Aorta (tissue), 5 donors: ENCODE measurements around the gene ZFHX3. TPM values are rescaled to one million over a fixed set of nuclear protein-coding genes. Genes with fewer than 3 reads are reported as not detected.

Experiments used
- ATAC-seq: fragments of 200-7000 bp; cut with Tn5 transposase; one replicate; pipeline ENCODE4 v1.9.1; 2022; ENCODE audit warnings: moderate library complexity; ENCODE audit not compliant: low FRiP score
- DNase-seq, 2 donors: peaks; one replicate each; pipeline ENCODE4 v3.0.0-alpha.2; 2020
- H3K27ac ChIP-seq, 2 donors: one replicate each; pipeline ENCODE4 v1.5.1; 2013; ENCODE audit warnings: low read length in 2 of 2, mild to moderate bottlenecking in 2 of 2, moderate library complexity in 2 of 2, control low read depth in 1 of 2, inconsistent platforms in 1 of 2, low read depth in 1 of 2
- H3K27me3 ChIP-seq, 2 donors: one replicate each; pipeline ENCODE4 v1.6.1; 2013; ENCODE audit warnings: control low read depth in 1 of 2, low read length in 1 of 2, mild to moderate bottlenecking in 1 of 2, moderate library complexity in 1 of 2; ENCODE audit not compliant: insufficient read depth in 2 of 2, control insufficient read depth in 1 of 2
- H3K36me3 ChIP-seq, 2 donors: one replicate each; pipeline ENCODE4 v1.6.1; 2013; ENCODE audit warnings: control low read depth in 1 of 2, low read length in 1 of 2, mild to moderate bottlenecking in 1 of 2; ENCODE audit not compliant: insufficient read depth in 2 of 2, control insufficient read depth in 1 of 2
- H3K4me1 ChIP-seq, 2 donors: one replicate each; pipeline ENCODE4 v1.6.1; 2013; ENCODE audit warnings: low read length in 2 of 2, control low read depth in 1 of 2, mild to moderate bottlenecking in 1 of 2, moderate library complexity in 1 of 2; ENCODE audit not compliant: insufficient read depth in 2 of 2, control insufficient read depth in 1 of 2
- H3K4me3 ChIP-seq, 2 donors: one replicate each; pipeline ENCODE4 v1.5.1; 2013; ENCODE audit warnings: low read length in 2 of 2, control low read depth in 1 of 2, mild to moderate bottlenecking in 1 of 2
- H3K9me3 ChIP-seq: one replicate; pipeline ENCODE4 v1.6.1; 2013; ENCODE audit warnings: mild to moderate bottlenecking, low read length; ENCODE audit not compliant: control insufficient read depth
- WGBS, 2 donors: extraction: QIAGEN DNeasy Blood & Tissue Kit; methylation state at CpG; one replicate each; pipeline ENCODE4 v1.1.7; 2013; 5-methylcytosine and 5-hydroxymethylcytosine counted together
- intact Hi-C, 2 donors: fragments of 100-400 bp; cut with DNase I; formaldehyde crosslinking; loops; one replicate each; pipeline versions ENCODE4 v1.14.2 to v1.15.0; 2022
- polyA plus RNA-seq, 2 donors: library from polyadenylated mRNA; stranded (reverse); fragments of 200-250 nt; gene quantifications; one replicate each; pipeline ENCODE4 v1.2.3, GENCODE V29; 2013
- total RNA-seq, 2 donors: library from RNA; stranded (reverse); fragmentation: NEBNext Ultra II Directional; extraction: Animal tissue kit (Norgen Biotek cat#: 25700); gene quantifications; one replicate each; pipeline ENCODE4 v1.2.1, GENCODE V29; 2021
- donor health status: healthy with polysubstance abuse.
- donor health status: Bipolar disorder and iron deficiency.
- donor health status: DM: no; HTN: no; CAD: no.
- donor health status: DM: no; HTN: no; CAD: no.
- donor health status: DM: yes; HTN: yes; CAD: no.

The ZFHX3 gene
- total and polyA plus RNA-seq, 4 donors, result 4.3 to 96.9 (median 37.7) TPM

DNA sequence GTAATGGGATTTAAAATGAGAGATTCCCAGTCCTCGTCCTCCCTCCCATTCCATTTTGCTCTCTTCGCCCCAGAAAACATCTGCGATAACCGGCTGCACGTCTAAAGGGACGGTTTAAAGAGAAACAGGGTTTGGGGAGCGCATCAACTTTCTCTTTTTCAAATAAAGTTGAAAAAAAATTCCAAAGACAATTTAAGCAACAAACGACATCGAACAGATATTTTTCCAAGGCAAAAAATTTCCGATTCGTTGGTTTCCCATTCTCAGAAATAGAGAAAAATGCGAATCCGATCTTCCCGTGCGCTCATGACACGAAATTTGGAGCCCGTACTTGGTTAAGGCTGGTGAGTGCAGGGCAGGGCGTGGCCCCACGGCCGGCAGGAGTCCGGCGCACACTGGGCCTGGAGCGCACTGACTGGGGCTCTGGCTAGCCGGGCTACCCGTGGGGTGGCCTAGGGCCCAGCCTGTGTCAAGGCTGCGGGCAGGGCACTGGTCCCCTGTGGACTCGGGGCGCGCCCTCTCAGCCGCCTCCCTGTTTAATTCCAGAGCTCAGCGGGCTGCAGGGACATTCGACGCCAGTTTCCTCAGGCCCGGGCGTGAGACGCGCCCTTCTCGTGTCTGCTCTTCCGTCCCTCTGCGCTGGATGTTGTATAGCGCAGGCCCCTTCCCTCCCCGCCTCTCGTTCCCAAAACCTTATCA, 17.9 kb upstream of the ZFHX3 start:
- no peaks in the 10 kb centered on the region for H3K27me3 ChIP-seq
- no peak overlapping the region for H3K4me3 ChIP-seq
- intact Hi-C loops, result loop anchor here in 1 of 2 donors (2.0 to 5.0 kb wide), 2 partner anchors 107 to 218 kb away; no protein-coding TSS in a partner anchor
- H3K4me1 ChIP-seq, result peaks cover 2 to 4% of the 10 kb centered on the region in 2 donors
- peak; percentile 42 for ATAC-seq
- no peaks in the 10 kb centered on the region for H3K36me3 ChIP-seq
- H3K27ac ChIP-seq, result peak overlapping the region; percentile 95 to 99
- WGBS, 2 donors, result 58 to 69% methylated on average over 41 to 43 of the region's 43 CpGs
- H3K9me3 ChIP-seq, result no peaks in the 10 kb centered on the region
- peak; percentile 79 to 80 for DNase-seq

DNA sequence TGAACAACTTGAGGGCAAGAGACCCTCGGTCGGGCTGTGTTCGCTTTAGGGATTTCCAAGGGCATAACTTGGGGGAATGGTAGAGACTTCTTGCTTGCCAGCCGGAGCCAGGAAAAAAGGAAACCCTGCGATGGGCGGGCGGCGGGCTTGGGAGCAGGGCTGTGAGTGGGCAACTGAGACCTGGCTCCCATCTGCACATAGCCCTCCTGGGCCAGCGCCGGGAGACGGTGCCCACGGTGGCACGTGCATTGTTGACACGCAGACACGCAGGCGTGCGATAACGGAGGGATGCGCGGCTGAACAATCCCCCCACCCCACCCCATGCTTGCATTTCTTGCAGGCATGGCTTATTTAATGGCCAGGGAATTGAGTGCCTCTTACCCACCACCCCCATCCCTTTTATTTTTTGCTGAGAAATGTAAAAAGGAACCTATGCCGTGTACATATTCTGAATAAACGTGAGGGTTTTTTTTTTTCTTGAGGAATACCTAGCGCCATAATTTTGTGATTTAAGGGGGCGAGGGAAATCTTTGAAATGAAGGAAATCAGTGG, 17.1 kb upstream of the ZFHX3 start:
- peak overlapping the region; percentile 89 to 91 for H3K27ac ChIP-seq
- H3K27me3 ChIP-seq, result no peaks in the 10 kb centered on the region
- ATAC-seq (no peak), DNase-seq (peak; percentile 70 to 83)
- H3K4me1 ChIP-seq, result peaks cover 2 to 4% of the 10 kb centered on the region in 2 donors
- H3K9me3 ChIP-seq, result no peaks in the 10 kb centered on the region
- WGBS, 2 donors, result 11 to 14% methylated on average over 24 of the region's 24 CpGs
- intact Hi-C loops, result loop anchor here (5.0 kb wide), 3 partner anchors 107 to 278 kb away; no protein-coding TSS in a partner anchor
- no peaks in the 10 kb centered on the region for H3K36me3 ChIP-seq
- peak overlapping the region; percentile 24 to 37 for H3K4me3 ChIP-seq

DNA sequence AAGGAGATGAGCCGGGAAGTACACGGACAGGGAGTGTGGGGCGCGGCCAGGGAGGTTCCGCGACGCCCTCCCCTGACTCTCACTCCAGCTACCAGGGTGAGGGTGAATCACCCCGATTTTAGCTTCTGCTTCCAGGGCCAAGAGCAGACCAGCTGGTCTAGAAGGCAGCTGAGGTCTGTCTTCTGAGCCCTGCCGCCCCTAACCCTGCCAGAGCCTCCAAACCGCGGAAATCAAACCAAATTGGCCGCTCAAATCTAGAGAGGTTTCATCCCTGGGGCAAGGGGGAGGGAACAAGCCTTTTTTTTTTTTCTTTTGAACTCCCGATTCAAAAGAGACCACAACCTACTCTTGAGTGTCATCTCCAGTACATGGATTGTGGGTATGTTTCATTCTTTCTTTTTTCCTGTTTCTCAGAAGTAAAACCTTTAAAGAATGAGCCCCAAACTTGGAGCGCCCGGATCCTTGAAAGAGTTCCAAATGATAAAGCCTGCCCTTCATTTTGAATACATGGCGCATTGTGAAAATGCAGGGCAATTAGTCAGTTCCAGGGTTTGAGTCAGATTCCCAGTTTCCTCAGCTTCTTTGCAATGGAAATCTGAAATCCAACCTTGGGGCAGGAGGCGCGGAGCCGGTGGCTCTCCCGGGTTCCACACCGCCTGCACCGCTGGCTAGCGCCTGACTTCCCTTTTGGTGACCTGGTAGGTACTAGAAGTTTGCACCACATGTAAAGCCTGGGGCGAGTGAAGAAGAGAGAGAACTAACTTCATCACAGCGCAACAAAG, 16.5 kb upstream of the ZFHX3 start:
- intact Hi-C loops, result loop anchor here (5.0 kb wide), 2 partner anchors 108 to 277 kb away; no protein-coding TSS in a partner anchor
- DNase-seq (peak; percentile 75 to 86), ATAC-seq (no peak)
- no peaks in the 10 kb centered on the region for H3K36me3 ChIP-seq
- no peaks in the 10 kb centered on the region for H3K27me3 ChIP-seq
- peaks cover 2 to 4% of the 10 kb centered on the region in 2 donors for H3K4me1 ChIP-seq
- H3K27ac ChIP-seq, result peak overlapping the region; percentile 89 to 91
- WGBS, 2 donors, result 1 to 8% methylated on average over 25 of the region's 25 CpGs
- peak overlapping the region; percentile 24 to 37 for H3K4me3 ChIP-seq
- no peaks in the 10 kb centered on the region for H3K9me3 ChIP-seq

DNA sequence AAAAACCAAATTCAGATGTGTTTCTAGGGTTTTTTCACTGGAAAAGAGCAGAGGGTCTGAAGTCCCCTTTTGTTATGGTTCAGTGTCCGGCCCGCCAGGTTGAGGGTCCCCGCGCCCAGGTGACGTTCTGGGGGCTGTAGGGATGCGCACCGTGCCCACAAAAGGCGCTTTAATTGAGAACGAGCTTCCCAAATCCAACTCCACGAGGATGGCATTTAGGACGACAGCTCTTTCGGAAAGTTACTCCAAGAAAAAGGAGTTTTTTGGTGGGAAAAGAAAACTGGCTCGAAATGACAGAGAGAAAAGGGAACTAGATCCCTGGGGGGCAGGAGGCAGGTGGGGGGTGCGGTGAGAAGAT, 15.9 kb upstream of the ZFHX3 start:
- Histone ChIP-seq H3K36me3 (no peaks in the 10 kb centered on the region), H3K4me3 (peak overlapping the region; percentile 24 to 37), H3K27ac (peak overlapping the region; percentile 89 to 91), H3K4me1 (peaks cover 0 to 4% of the 10 kb centered on the region in 2 donors), H3K9me3 (no peaks in the 10 kb centered on the region), H3K27me3 (no peaks in the 10 kb centered on the region)
- 22 to 28% methylated on average over 14 of the region's 14 CpGs for WGBS, 2 donors
- ATAC-seq, result no peak
- DNase-seq, result peak in 1 of 2 donors; percentile 45
- intact Hi-C loops, result loop anchor here (5.0 kb wide), 2 partner anchors 108 to 277 kb away; no protein-coding TSS in a partner anchor

DNA sequence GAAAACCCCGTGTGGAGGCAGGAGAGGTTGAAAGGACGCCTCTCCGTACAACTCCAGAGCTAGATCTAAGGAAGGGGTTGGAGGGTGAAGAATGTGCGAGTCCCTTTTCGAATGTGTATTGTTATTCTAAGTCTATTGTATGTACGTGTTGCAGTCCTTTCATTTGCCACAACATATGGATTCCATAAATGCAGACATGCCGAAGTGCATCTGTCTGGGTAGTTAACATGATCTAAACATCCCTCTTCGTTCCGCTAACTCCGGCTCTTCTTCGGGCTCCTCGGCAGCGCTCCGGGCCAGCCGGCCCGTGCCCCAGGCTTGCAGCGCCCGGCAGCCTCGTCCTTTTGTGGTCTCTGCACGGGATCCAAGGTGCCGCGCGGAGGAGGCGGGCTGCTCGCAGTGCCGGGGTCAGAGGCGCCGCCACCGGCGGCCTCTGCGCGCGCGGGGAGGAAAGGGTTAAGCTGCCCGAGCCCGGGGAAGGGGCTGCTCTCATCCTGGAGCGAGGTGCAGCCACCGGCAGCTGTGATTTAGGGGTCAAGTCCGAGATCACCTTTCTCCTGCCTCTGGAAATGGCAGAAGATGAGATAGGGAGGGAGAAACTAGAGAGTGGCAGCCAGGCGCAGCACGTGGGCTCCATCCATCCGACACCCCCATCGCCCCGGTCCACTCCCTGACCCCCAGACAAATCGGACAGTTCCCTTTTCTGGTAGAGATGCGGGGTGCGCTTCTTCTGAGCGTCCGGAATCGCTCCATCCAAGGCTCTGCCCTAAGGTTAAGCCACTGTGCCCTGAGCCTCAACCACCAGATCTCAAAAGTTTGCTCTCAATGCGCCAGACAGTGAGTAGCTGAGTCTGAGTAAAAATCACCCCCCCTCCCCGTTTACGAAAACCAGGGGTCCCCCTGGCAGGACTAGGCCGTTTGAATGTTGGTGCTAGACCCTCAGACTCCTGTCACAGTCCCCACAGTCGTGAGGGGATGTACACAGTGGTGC, 15.1 kb upstream of the ZFHX3 start:
- intact Hi-C loops, result loop anchor here (5.0 kb wide), 2 partner anchors 109 to 276 kb away; no protein-coding TSS in a partner anchor
- DNase-seq (peak; percentile 56 to 80), ATAC-seq (no peak)
- H3K4me1 ChIP-seq, result peaks cover 0 to 3% of the 10 kb centered on the region in 2 donors
- 5 to 14% methylated on average over 55 of the region's 55 CpGs for WGBS, 2 donors
- no peaks in the 10 kb centered on the region for H3K9me3 ChIP-seq
- H3K27ac ChIP-seq, result peak overlapping the region; percentile 89 to 91
- H3K36me3 ChIP-seq, result no peaks in the 10 kb centered on the region
- H3K27me3 ChIP-seq, result no peaks in the 10 kb centered on the region
- peak overlapping the region; percentile 1 to 21 for H3K4me3 ChIP-seq

DNA sequence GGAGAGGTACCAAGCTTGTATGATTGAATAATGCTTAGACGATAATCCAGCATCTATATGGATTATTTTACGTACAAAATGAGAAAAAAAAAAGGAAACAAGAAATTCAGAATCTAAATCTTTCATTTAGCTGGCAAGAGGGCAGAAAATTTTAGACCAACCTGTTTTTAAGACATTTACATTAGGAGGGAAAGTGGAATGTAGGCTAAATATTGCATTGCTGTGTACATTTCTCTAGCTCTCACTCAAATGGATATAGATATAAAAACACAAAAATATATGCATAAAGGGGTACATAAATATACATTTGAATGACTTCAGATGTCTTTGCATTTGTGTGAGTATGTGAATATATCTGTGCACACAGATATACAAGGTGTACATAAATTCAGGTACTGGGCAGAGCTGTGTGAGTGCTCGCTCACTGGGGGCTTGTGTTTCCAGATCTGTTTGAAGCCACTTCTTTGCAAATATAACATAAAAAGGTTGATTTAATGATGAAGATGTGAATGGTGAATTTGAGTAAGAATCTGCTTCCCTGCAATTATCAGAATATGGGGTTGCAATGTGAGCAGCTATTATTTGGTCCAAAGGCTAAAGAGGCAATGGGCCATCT, 14.2 kb upstream of the ZFHX3 start:
- no peak for DNase-seq
- WGBS, 2 donors, result 20 to 29% methylated on average over 3 of the region's 3 CpGs
- ATAC-seq, result no peak
- no peaks in the 10 kb centered on the region for H3K27me3 ChIP-seq
- no peaks in the 10 kb centered on the region for H3K4me1 ChIP-seq
- intact Hi-C loops, result loop anchor here (5.0 kb wide), 2 partner anchors 110 to 275 kb away; no protein-coding TSS in a partner anchor
- no peaks in the 10 kb centered on the region for H3K36me3 ChIP-seq
- no peaks in the 10 kb centered on the region for H3K9me3 ChIP-seq
- H3K4me3 ChIP-seq, result peak overlapping the region; percentile 1 to 21
- peak overlapping the region; percentile 89 to 91 for H3K27ac ChIP-seq

DNA sequence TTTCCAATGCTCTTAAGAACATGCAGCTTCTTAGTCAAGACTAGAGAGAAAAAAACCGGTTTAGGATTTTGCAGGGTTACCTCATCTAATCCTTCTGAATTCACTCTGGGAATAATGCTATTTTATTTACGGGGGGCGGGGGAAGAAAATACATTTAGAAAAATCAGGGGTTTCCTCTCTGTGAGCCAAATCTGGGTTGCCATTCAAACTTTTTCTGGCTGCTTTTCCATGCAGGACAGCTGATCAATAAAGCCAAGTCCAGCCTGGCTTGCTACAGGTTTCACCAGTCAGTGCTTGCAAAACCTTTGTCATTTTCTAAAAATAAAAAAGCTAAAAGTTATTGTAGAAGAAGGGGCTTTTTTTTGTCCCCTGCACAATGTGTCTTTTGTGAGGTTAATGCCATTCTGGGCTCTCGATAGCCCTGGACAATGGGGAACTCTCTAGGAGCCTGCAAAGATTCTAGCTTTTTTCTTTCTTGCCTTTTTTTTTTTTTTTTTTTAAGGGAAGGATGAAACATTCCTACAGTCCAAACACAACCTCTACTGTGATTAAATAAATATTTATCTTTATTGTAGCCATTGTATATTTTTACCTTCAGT, 13.1 kb upstream of the ZFHX3 start:
- Histone ChIP-seq H3K36me3 (no peaks in the 10 kb centered on the region), H3K9me3 (no peaks in the 10 kb centered on the region), H3K4me3 (peak overlapping the region; percentile 47 to 64), H3K27ac (peak overlapping the region; percentile 72 to 74), H3K4me1 (no peaks in the 10 kb centered on the region), H3K27me3 (no peaks in the 10 kb centered on the region)
- DNase-seq (no peak), ATAC-seq (no peak)
- intact Hi-C loops, result loop anchor here (5.0 kb wide), 2 partner anchors 111 to 274 kb away; no protein-coding TSS in a partner anchor
- WGBS, 2 donors, result 5% methylated on average over 4 of the region's 4 CpGs
